Measurements from ENCODE around the gene LMTK2.

DNA sequence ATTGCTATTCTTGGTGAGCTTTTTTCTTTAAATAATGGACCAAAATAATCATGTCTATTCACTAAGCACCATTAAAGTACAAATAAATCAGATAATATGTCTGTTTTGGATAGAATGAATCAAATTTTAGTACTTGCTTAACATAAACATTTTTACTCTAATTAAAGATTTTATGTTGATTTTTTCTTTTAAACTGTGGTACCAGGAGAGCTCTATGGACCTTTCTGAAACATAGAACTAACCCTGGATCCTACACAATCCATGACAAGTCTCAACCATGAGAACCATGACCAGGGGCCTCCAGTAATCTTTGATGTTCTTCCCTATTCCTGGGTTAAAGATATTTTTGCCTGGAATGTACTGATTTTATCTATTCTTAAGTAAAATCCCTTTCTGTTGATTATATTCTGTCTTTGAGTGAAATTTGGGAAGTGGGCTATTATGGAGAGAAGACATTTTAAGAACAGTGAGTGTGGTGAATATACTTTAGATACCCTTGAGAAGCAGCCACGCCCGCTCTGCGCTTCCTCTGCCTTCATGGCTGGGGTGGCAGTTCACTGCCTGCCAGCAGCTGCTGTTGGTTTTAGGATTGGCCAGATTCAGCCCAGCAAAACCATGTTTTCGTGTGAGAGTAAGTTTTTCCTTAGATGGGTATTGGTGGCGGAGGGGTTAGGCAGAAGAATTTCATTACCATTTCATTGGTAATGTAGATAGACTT, 62.4 kb downstream of the LMTK2 start:
- TF ChIP-seq EZH2 (IDR thresholded peaks at IDR 0.05; ENCODE audit: insufficient read depth, poor library complexity, severe bottlenecking) = no peak
- no peak for TF ChIP-seq EZH2phosphoT487 (IDR thresholded peaks at IDR 0.05; ENCODE audit: insufficient read depth, low read depth)
